HG02610 (cell line): ENCODE results near the gene FN3KRP.

ENCODE experiments used
- ATAC-seq: cut with Tn5 transposase; IDR thresholded peaks from one replicate; pipeline ENCODE4 v1.9.1; 2021; ENCODE audit warnings: mild to moderate bottlenecking, moderate library complexity; ENCODE audit not compliant: unreplicated experiment

The FN3KRP gene

DNA sequence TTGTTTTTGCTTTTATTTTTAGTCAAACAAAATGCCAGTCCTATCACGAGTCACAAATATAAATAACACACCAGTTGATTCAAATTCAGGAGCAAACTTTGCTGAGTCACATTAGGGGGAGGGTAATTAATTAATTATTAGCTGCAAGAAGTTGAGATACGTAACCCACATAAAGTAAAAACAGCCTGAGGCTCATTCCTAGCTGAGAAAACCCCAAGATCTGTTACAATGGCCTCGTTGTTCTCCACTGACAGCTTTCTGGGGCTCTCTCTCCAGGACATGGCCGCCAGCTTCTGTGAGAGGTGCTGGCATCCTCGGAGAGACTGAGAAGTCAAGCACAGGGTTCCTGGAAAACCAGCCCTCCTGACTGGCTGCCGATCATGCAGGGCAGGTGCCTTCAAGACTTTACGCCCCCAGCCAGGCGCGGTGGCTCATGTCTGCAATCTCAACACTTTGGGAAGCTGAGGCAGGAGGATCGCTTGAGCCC is 29.1 kb upstream of the FN3KRP start:
- no peak for ATAC-seq

DNA sequence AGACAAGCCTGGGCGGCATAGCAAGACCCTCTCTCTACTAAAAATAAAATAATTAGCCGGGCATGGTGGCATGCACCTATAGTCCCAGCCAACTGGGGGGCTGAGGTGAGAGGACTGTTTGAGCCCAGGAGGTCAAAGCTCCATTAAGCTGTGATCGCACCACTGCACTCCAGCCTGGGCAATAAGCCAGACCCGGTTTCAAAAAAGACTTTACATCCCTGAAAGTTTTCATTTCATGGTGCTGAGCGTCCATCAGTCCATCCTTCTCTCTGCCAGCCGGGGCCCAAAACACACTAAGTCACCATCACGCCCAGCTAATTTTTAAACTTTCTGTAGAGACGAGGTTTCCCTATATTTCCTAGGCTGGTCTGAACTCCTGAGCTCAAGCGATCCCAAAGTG is 28.6 kb upstream of the FN3KRP start:
- ATAC-seq: no peak

DNA sequence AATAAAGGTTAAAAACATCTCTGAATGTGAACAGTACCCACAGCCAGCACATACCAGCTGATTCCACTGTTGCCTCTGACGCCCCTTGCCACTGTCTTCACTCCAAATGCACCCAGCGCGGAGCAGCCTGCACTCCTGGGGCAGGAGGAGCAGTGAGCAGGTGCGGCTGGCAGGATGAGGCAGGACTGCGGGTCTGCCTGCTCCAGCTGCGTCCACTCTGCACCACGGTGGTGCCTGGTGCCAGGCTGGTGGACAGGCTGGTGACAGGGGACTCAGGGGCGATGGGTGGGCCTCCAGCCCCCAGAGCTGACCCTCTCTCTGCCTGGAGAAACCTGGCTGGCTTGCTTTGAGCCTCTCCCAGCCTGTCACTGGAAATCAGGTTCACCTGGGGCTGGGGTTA is 27.4 kb upstream of the FN3KRP start:
- no peak for ATAC-seq

DNA sequence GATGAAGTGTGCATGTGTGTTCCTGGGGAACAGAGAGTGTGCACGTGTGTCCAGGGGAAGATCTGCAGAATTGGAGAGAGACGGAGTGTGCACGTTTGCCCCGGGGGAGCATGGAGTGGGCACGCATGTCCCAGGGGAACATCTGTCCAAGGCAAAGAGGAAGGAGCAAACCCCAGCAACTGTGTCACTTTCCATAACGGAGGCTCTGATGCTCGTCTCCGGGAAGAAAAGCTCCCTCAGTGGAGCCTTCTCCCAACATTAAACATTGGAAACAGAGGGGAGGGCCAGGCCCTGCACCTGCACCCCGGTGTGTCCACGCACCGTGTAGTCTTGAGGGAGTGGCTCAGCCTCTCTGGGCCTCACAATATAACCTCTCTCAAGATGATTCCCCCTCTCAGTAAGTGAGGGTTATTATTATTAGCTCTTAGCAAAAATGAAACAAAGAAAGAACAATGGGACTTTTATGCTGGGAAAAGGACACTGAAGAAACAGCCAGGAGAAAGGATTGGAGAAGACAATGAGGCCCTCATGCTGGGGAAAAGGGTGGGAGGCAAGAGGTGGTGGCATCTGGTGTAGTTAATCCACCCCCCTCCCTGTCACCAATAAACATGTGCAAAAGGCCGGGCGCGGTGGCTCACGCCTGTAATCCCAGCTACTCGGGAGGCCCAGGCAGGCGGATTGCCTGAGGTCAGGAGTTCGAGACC is 25.6 kb upstream of the FN3KRP start:
- no peak for ATAC-seq

DNA sequence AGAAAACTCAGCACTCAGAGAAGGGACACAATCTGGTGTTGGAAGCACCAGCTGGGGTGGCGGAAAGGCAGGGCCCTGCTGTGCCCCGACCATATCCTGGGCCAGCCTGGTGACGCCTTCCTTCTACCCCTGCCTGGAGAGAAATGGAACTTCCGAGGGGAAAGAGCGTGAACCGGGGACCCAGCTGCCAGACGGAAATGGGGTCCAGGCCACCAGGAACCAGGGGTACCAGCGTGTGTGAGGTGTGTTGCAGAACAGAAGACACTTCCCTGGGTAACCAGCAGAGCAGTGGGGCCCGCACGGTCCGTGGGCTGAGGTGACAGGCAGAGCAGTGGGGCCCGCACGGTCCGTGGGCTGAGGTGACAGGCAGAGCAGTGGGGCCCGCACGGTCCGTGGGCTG is 24.8 kb upstream of the FN3KRP start:
- no peak for ATAC-seq

DNA sequence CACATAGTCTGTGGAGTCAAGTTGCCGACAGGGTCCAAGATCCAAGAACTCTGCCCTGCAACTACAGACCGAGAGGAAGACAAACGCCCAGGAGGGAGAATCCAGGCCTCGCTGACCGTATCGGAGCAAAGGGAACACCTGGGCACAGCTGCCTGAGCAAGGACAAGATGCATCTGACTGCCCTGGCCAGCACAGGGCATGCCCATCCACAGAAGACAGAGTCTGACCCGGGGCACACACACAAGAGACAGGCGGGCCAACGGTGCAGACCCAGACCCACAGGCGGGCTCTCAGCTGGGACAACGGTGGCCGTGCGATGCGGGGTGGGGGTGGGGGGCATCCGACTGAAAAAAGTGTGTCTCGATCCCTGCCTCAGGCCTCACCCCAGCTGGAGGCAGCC is 24.2 kb upstream of the FN3KRP start:
- ATAC-seq: no peak

DNA sequence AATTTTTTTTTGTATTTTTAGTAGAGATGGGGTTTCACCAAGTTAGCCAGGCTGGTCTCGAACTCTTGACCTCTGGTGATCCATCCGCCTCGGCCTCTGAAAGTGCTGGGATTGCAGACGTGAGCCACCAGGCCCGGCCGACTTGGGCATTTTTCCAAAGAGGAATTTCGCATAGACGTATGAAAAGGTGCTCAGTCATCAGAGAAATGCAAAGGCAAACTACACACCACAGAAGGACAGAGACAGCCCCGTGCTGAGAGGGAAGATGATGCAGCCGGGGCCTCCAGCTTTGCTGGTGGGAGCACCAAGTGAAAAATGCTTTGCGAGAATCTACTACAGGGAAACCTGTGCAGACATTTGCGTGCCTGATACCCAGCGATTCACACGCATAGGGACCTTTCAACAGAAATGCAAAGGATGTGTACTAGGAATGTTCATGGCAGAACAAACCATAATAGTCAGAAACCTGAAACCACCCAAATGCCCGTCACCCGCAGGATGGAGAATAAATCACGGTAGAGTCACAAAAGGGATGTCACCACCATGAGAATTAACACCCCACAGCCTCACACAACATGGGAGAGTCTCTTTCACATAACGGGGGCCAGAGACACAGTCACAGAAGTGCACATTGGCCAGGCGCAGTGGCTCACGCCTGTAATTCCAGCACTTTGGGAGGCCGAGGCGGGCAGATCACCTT is 23.2 kb upstream of the FN3KRP start:
- no peak for ATAC-seq

DNA sequence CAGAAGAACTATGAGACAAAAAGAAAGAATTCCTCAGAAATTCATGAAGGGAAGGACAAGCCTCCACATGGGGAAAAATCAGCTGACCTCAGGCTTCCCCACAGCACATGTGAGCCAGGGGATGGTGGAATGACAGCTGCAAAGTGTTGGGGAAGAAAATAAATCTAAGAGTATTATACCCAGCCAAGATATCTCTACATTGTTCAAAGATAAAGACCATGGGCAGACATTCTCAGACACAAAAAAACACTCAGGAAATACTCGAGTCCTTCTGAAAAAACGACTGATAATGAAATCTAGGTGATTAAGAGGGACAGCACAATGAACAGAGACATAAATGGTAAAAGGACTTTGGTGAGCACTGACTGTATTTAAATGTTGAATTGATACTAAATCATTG is 21.9 kb upstream of the FN3KRP start:
- ATAC-seq: no peak

DNA sequence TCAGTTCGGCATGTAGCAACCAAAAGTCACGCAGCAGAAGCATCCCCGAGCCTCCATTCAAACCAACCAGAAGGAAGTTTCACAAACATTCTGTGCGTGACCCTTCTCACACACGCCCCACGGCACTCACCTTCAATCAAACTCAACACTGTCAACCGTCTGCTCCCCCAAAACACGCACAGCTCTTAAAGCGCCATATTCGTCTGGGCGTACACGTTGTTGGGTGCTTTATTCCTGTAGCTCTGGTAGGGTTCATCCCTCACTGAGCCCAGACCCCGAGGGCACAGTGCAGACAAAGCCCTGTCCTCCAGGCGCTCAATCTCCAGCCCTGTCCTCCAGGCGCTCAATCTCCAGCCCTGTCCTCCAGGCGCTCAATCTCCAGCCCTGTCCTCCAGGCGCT is 20.2 kb upstream of the FN3KRP start:
- ATAC-seq: no peak

DNA sequence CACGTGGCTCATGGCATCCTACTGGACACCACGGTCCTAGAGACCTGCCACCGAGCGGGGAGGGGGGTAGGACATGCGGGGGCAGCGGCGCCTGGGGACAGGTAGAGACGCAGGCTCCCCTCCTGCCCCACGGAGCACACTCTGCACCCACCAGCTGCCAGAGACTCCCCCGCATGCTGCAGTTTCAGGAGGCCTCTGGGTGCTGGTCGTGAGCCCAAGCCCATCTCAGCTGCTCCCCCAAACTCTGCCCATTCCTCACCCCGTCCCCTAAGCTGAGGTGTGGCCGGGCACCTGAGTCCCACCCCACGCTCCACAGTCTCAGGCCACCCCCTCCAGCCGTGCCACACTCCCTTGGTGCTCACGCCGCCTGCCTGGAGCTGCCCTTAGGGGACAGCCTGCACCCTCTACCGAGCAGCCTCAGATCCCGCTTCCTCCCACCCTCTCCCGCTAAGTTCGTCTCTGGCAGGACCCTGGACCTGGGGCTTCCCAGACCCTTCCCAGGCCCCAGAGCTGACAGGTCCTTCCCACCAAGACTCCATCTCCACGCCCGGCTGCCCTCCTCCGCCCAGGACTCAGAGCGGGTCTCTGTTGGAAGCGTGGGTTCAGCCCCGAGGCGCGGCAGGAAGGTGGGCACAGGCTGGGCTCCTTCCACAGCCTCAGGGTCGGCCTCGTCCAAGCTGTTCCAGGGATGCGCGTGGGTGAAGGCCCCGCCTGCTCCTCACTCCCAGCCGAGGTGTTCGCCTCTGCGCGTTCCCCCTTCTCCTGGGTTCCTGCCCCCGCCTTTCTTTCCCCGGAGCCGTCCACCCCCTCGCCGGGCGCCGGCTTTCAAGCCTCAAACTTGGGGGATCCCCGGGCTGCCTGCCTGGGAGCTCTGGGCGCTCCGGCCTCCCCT is 19.3 kb upstream of the FN3KRP start:
- no peak for ATAC-seq

DNA sequence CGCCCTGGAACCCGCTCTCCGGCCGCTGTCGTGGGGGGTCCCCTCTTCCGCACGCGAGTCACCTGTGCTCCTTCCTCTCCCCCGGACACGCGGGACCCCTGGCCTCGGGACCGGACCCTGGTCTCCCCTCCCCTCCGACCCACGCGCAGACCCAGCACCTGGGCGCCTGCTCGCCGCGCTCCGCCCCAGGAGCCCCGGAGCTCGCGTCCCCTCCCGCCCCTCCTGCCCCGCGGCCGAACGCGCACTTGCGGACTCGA is 18.8 kb upstream of the FN3KRP start:
- no peak for ATAC-seq

DNA sequence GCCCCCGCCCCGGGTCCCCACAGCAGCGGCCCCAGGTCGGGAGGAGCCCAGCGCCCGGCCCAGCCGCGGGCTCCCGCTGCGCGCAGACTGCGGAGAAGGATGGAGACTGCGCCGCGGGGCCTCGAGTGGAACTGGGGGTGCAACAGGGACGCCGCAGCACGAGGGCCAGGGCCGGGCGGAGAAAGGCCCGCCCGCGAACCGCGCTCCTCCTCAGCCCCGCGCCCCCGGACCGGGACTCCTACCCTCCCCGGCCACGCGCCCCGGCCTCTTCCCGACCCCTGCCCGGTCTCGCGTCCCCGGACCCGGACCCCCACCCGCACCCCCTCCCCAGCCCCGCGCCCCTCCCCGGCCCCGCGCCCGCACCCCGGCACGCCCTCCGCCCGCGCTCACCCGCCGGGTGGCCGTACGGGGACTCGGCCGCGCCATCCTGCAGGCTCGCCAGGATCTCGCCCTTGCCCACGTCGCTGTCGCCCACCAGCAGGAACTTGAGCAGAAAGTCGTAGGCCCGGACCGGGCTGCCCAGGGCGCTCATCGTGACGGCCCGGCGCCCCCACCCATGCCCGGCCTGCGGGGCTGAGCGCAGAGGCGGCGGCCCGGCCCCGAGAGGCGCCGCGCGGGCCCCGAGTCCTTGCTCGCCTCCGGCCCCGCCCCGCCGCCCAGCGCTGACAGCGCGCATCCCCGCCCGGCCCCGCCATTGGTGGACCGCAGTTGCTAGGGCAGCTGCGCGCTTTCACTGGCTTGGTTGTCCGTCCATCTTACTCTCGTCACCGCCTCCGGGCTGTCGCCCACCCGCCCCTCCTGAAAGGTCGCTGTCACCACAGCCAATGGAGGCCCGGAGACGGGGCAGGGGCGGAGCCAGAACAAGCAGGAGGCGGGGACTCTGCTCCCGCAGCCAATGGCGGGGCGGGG is 18.2 kb upstream of the FN3KRP start, which contains the start of gene RAB40B:
TSS of gene RAB40B (minus strand) at position 634 of the 909 bp plus-strand sequence. CDS start at position 532, 102 bp downstream.
- peak; percentile 96 for ATAC-seq

DNA sequence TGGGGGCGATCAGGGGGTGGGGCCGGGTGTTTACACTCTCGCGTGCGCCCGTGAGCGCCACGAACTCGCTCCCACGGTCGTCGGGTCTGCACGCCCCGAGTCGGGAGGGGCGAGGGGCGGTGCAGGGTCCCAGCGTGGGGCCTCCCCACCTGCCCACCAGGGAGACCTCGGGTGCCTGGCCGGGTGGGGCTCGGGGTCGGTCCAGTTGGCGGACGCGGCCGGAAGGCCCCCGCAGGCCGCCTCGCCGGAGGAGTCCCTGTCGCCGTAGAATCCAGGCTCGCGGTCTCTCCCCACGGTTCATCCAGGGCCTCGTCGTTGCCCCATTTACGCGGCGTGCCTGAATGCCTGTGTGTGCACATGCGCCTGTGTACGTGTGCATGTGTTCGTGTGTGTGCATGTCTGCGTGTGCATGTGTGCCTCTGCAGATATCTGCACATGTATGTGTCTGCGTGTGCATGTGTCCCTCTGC is 17.5 kb upstream of the FN3KRP start:
- ATAC-seq: peak; percentile 7

DNA sequence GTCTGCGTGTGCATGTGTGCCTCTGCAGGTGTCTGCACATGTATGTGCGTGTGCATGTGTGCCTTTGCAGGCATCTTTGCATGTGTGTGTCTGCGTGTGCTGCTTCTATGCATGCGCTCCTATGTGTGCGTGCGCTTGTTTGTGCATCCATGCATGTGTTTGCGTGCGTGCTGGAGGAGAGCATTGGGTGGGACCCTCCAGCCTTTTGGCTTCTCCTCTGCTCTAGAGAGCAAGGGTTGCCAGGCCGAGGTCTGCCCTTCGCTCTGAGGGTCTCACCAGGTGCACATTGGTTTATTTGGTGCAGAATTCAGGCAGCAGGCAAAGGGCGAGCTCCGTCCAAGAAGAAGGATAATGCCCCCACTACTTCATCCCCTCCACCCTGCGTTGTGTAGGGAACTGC is 17.0 kb upstream of the FN3KRP start:
- ATAC-seq: no peak

DNA sequence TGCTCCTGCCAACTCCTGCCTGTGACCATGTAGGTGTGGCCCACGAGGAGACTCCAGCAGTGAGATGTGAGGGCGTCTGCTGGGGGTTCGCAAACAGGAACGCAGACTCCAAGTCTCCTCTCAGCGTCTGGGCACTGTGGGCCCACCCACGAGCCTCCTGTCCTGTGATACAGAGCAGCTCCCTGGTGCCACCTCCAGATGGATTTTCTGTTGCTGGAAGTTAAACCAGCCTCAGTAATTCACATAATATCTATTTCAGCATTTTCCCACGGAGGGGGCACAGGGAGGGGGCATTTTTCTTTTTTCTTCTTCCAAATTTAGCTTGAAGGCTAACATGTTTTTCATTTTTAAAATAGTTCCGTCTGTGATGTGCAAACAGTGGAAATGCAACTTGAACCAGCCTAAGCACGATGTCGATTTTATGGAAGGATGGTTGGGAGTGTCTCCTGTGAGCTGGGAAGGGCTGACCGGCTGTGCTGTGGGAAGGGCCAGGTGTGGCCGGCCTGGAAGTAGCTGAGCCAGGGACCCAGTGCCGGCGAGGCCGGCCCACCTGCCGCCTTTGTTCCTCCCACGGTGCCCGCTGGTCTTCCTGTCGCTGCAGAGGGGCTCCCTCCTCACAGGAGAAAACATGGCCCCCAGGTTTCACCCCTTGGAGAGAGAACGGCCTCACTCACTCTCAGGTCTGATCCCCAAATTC is 14.1 kb upstream of the FN3KRP start:
- no peak for ATAC-seq

DNA sequence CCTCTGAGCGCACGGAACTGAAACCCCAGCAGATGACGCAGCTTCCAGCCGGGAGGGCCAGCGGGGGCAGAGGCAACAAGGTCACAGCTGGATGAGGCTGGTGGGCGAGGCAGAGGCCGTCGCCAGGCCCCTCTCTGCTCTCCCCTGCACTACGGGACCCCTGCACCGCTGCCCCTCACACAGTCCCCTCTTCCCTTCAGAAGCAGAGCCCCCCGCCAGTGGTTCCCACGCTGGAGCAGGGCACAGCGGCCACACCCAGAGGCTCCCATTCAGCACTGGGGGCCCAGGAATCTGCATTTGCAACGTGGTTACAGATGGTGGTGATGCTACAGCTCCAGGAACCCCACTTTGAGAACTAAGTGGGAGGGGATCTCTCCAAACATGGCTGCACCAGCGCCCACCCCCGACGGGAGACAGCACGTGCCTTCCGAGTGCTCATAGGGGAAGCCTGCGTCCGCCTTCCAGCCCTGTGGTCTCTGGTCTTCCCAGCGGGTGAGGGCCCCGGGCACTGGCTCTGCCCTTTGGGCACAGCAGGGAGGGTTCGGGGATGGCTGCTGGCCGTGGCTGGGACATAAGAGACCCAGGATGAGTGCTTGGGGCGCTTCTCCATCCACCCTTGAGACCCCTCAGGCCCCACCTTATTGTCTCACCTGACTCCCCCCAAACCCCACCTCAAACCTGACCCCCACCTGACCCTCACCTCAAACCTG is 13.3 kb upstream of the FN3KRP start:
- no peak for ATAC-seq

DNA sequence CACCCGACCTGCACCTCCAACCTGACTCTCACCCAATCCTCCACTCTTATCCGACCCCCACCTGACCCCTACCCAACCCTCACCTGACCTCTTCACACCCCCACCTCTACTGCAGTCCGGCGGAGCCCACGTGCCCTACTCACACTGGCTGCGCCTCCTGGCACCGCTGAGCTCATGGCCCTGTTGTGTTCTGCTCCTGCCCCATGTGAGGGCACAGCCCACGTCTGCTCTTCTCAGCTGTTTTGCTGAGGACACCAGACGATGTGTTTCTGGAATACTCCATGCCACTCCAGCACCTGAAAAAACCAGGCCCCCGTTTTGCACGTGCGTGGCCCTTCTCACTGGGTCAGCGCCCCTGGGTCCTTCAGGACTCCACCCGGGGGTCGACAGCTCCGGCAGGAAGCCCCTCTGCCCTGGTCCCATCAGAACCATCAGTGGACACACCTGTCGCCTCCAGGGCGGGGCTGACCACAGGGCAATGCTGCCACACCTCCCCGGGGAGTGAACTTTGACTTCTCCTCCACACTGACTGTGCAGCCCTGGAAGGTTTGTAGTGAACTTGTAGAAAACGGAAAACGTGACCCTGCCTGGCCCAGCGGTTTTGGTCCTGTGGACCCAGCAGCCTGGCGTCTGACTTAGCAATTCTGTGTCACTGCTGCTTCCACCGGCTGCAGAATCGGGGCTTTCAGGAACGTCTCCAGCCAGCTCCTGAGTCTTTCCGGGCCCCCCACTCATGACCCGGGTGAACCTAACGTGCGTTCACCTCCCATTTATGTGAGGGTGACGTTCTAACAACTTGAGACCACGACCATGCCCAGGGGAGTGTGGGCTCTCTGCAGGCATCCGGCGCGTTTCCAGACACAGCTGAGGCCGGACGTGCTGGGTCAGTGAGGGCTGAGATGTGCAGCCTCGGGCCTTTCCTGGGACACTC is 12.3 kb upstream of the FN3KRP start:
- no peak for ATAC-seq

DNA sequence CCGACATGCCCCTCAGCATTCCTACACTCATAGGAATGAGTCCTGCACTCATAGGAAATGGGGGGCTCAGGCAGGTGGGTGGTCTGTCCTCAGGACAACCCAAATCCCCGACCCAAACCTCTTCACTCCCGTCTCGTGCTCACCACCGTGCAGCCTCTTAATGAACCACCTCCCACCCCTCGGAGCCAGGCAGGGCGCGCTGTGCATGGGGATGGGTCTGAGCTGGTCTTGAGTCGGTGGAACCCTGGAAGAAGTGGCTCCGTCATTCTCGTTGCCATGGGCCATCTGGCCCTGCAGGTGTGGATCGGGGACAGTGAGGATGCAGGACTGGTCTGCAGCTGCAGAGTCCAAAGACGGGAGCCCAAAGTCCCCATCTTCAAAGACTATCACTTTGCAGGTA is 11.6 kb upstream of the FN3KRP start:
- ATAC-seq: no peak
